ENCODE measurements around the gene ABCG2.

The ABCG2 gene

GRCh38 chr4:88062843-88063242 is 95.6 kb downstream of the ABCG2 start:
- no peak for DNase-seq

- no peak for DNase-seq
These were observed 96.1 kb downstream of the ABCG2 start for GRCh38 chr4:88062311-88062710.

GRCh38 chr4:88060431-88060830 is 98.0 kb downstream of the ABCG2 start:
- DNase-seq: no peak

- DNase-seq: no peak
These were observed 98.7 kb downstream of the ABCG2 start for GRCh38 chr4:88059766-88060165.

- DNase-seq: no peak
These were observed 100.1 kb downstream of the ABCG2 start for GRCh38 chr4:88058295-88058694.

DNA sequence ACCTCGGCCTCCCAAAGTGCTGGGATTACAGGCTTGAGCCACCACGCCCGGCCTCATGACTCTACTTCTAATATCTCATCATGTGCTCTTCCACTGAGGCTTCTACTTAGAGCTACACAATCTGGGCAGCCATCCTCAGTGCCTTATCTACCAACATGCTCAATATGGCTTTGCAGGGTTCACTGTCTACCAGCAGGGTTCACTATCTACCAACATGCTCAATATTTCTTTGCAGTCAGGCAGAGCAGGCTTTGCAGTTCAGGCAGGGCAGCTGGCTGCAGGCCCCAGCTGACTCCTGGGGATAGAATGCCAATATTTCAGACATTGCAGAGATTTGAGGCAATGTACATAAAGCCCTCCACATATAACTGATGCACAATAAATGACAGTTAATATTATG is 103.5 kb downstream of the ABCG2 start:
- no peak for DNase-seq

DNA sequence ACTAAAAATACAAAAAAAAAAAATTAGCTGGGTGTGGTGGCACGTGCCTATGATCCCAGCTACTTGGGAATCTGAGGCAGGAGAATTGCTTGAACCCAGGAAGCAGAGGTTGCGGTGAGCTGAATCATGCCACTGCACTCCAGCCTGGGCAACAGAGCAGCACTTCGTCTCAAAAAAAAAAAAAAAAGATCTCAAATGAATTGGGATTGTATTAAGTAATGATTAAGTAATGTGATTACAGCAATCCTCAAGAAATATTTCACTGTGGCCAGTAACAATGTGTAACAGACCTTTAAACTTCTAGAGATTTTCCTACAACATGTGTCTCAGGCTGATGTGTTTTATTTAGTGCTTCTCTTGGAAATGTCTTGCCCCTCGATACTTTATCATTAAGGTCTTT is 104.2 kb downstream of the ABCG2 start:
- no peak for DNase-seq

GRCh38 chr4:88045021-88045420 is 113.4 kb downstream of the ABCG2 start:
- DNase-seq: no peak

DNA sequence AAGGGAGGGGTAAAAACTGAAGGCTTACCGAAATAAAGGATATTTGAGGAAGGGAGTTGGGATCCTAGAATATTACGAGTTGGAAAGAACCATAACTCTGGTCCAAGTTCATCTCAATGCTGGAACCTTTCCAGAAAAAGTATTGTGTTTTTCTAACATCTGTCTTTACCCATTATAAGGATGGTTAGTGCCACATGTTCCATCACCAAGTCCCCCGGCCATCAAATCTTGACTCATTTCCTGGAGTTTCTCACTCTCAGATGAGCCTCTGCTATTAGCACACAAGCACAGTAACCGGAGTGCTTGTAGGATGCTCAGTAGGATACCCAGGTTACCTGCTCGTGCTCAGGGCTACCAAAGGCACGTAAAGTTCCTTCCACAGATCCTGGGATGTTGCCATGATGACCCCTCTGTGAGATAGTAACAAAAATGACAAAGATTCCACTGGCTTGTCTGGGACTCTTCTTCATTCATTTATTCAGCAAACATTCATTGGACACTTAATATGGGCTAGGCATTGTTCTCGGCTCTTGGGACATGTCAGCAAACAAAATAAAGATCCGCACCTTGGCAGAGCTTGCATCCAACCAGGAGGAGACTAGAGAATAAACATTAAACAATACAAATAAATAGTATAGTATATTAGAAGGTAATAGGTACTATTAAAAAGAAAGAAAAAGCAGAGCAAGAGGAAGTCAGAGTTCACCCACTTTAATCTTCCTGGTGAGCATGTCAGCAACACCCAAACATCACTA is 114.7 kb downstream of the ABCG2 start:
- no peak for DNase-seq

DNA sequence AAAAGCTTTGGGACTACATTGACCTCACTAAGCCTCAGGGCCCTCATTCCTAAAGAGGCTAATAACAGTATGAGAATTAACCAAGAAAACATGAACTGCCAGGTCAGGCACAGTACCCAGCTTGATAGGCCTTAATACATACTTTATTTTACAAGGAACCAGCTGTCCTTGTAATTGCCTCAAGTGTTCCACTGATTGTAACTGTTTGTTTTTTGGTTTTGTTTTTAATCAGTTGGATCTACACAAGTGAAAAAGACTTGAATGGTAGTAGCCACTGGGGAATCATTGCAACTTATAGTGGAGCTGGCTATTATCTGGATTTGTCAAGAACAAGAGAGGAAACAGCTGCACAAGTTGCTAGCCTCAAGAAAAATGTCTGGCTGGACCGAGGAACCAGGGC is 115.4 kb downstream of the ABCG2 start:
- no peak for DNase-seq

GRCh38 chr4:88041626-88042025 is 116.8 kb downstream of the ABCG2 start:
- DNase-seq: no peak

DNA sequence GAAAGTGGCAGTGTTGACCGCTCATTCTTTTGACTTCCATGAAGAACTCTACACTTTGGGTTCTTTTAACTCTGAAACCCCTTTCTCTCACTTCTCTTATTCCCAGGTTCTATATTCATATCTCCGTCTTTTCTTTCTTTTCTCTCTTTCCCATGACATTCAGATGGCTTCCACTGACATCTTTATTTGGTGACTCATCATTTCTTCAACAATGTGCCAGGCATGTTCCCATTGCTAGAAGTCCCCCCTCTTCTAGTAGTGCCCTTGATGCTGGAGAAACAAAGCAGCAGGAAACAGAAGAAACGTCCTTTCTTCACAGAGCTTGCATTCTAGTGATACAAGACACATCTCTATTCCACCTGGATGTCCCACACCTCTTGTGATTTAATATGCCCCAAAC is 117.7 kb downstream of the ABCG2 start:
- DNase-seq: no peak

All from CD4-positive, alpha-beta T cell treated with Interleukin-6 for 4 hours (primary cell).